Measurements from ENCODE around the gene TMEM167A.
"Not testable (repeated sequence)": the region's sequence is repeated elsewhere in the genome, so short reads cannot be mapped to it uniquely, and the experiment has no call there.

TMEM167A gene

DNA sequence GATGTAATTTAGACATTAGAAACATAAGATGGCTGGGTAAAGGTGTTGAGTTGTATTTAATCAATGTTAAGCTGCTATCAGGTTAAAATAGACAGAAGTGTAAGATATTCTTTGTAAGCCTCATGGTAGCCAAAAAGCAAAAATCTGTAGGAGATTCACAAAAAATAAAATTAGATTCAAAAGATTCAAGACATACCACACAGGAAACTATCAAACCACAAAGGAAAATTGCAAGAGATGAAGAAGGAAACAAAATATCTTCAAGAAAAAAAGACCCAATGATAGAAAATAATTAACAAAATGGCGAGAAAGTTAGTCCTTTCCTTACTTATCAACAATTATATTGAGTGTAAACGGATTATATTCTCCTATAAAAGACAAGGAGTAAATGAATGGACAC lies 15.4 kb upstream of the TMEM167A start:
- in situ Hi-C loops (cut with HindIII; ENCODE audit: low sequenced_read_pairs): no loop called here

- in situ Hi-C loops (cut with HindIII; ENCODE audit: low sequenced_read_pairs): no loop called here
Measured at GRCh38 chr5:83090169-83090568, 13.0 kb upstream of the TMEM167A start.

DNA sequence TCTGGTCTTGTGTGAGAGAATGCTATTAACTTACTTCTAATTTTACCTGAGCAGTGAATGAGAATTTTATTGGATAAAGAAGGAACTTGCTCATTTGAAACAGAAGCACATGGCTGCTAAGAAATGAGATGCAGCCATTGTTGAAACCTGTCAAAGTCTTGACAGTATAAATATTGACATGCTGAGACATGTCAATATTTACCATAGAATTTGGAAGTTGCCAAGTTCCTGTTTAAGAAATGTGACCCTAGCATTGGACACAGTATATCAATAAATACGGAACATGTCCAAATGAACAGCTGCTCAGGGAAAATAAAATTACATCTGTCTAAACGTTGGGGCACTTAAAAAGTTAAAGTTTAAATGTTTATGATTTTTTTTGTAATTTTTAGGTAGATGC lies 7.9 kb upstream of the TMEM167A start:
- in situ Hi-C loops (cut with HindIII; ENCODE audit: low sequenced_read_pairs): no loop called here

DNA sequence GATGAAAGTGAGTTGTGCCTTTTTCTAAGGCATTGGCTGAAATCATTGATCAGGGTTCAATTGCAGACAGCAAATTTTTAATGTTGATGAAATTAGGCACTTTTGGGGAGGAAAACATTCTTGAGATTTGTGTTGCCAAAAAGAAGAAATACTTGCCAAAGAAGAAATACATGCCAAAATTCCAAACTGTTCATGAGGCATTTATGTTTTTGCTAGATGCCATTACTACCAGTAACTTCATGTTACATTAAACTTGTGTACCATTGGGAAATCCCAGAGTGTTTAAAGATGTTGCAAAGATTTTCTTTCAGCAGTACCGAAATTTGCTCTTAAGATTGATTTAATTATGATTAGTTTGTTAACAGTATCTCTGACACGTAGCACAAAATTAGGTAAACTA lies 7.1 kb upstream of the TMEM167A start:
- in situ Hi-C loops (cut with HindIII; ENCODE audit: low sequenced_read_pairs): no loop called here

GRCh38 chr5:83082750-83083149 lies 5.6 kb upstream of the TMEM167A start:
- in situ Hi-C loops (cut with HindIII; ENCODE audit: low sequenced_read_pairs): no loop called here

DNA sequence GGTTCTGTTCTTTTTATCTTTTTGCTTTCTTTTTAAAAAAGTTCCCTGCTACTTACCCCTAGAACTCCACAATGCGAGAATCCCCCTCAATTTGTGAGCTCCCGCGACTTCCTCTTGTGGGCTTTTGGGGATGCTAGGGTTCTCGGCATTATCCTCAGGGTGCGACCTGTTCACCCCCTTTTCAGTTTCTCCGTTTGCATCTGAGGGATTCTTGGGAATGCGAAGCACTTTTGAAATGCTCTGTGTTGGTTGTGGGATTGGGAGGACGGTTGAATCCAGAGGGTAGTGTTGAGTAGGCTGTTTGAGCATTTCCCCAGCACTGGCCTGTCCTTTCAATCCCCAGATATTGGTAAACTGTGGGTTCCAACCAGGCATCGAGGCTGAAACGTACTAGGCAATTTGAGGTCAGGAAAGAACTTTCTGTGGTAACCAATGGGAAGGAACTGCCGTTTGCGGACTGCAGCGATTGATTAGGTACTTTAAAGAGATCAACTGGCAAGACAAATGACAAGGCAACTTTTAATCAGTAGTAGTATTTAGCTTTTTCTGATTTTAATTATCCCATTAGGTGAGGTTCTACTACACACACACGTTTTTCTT lies 568 bp upstream of the TMEM167A start:
- in situ Hi-C loops (cut with HindIII; ENCODE audit: low sequenced_read_pairs): no loop called here

GRCh38 chr5:83072966-83073365 lies 4.2 kb downstream of the TMEM167A start:
- in situ Hi-C loops (cut with HindIII; ENCODE audit: low sequenced_read_pairs): no loop called here

- in situ Hi-C loops (cut with HindIII; ENCODE audit: low sequenced_read_pairs): no loop called here
Measured at GRCh38 chr5:83071286-83072051, 5.7 kb downstream of the TMEM167A start.

- in situ Hi-C loops (cut with HindIII; ENCODE audit: low sequenced_read_pairs): no loop called here
Measured at GRCh38 chr5:83069096-83069799, 7.9 kb downstream of the TMEM167A start.

DNA sequence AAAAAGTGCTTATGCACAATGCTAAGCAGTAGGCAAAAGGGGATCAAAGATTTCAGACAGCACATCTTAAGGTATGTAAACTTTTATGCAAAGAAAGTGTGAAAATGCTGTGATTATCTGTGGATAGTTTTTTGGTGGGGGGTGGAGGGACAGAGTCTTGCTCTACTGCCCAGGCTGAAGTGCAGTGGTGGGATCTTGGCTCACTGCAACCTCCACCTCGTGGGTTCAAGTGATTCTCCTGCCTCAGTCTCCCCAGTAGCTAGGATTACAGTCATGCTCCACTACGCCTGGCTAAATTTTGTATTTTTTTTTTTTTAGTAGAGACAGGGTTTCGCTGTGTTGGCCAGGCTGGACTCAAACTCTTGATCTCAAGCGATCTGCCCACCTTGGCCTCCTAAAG lies 9.8 kb downstream of the TMEM167A start:
- in situ Hi-C loops (cut with HindIII; ENCODE audit: low sequenced_read_pairs): not testable (repeated sequence)

DNA sequence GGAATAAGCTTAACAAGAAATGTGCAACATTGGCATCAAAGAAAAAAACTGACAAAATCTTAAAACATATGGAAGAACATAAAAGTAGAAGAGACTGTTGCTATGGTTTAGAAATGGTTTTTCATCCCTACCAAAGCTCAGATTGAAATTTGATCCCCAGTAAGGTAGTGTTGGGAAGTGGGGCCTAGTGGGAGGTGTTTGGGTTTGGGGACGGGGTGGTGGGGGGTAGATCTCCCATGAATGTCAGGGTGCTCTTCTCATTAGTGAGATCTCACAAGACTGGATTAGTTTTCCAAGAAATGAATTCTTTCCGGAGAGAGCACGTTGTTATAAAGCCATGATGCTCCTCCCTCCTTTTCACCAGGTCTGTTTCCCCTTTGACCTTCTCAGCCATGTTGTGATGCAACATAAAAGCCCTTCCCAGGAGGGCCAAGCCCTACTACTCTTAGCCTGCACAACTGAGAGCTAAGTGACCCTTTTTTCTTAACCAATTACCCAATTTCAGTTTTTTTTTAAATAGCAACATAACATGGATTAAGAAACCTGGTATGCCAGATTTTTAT lies 10.6 kb downstream of the TMEM167A start:
- in situ Hi-C loops (cut with HindIII; ENCODE audit: low sequenced_read_pairs): no loop called here

GRCh38 chr5:83059341-83059740 lies 17.9 kb downstream of the TMEM167A start:
- in situ Hi-C loops (cut with HindIII; ENCODE audit: low sequenced_read_pairs): no loop called here

- in situ Hi-C loops (cut with HindIII; ENCODE audit: low sequenced_read_pairs): no loop called here
Measured at GRCh38 chr5:83058726-83059125, 18.5 kb downstream of the TMEM167A start.

DNA sequence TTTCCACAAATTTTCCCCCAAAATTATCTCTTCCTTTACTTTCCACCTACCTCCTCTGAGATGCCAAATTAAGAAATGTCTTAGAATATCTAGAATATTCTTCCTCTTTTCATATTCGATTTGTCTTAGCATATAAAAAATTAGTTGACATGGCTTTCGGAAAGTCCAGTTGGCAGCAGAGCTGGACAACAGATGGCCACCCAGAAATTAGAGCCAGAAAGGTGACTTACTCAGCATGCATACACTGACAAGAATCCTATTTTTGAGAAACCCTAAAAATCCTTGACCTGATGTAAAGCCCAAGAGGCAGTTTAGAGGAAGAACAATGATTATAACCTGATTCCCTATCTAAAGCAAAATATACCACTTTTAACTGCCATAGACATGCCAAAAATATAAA lies 22.0 kb downstream of the TMEM167A start:
- in situ Hi-C loops (cut with HindIII; ENCODE audit: low sequenced_read_pairs): no loop called here

DNA sequence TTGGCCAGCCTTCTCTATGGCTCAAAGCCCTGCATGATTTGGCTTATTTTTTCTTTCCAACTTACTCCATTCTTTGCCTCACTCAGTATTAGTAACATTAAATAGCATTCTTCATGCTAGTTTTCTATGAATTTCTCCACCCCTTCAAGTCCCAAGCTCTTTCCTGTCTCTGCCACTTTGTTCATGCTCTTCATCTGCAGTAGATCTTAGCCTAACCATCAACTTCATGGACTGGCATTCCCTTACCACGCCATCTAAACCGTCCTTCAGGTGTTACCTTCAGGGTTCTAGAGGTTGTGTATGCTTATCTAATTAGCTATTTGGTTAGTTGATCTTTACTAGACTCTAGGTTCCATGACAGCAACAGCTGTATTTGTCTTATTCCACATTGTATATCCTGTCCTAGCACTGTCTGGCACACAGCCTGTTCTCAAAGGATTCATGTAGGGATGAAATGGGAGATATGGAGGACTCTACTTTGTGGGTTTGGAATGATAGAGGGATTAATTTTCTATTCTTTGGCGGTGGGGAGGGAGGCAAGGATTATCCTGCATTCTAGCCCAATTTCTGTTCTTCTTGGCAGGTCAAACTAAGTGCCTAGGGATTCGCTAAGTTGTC lies 26.4 kb downstream of the TMEM167A start:
- in situ Hi-C loops (cut with HindIII; ENCODE audit: low sequenced_read_pairs): no loop called here

GRCh38 chr5:83049370-83049885 lies 27.8 kb downstream of the TMEM167A start:
- in situ Hi-C loops (cut with HindIII; ENCODE audit: low sequenced_read_pairs): no loop called here

- in situ Hi-C loops (cut with HindIII; ENCODE audit: low sequenced_read_pairs): no loop called here
Measured at GRCh38 chr5:83048811-83049210, 28.4 kb downstream of the TMEM167A start.

GRCh38 chr5:83048277-83048676 lies 28.9 kb downstream of the TMEM167A start:
- in situ Hi-C loops (cut with HindIII; ENCODE audit: low sequenced_read_pairs): no loop called here

GRCh38 chr5:83044926-83045325 lies 32.3 kb downstream of the TMEM167A start:
- in situ Hi-C loops (cut with HindIII; ENCODE audit: low sequenced_read_pairs): no loop called here

DNA sequence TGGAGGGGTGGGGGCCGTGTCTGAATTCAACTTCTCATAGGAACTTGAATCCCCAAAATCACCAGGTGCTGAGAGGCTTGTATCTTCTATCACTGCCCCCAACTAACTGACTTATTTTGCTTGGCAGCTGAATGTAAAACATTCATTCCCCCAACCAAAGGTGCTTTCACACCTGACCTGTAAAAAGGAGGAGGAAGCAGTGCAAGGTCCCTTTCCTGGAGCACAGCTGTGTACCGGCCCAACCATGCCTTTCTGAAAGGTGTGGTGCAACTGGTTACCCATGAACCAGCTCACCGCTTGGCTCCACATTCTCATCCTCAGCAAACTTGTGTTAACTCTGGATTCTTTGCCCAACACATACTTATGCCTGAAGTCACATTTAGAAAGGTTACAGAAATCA lies 34.7 kb downstream of the TMEM167A start:
- in situ Hi-C loops (cut with HindIII; ENCODE audit: low sequenced_read_pairs): no loop called here

- in situ Hi-C loops (cut with HindIII; ENCODE audit: low sequenced_read_pairs): no loop called here
Measured at GRCh38 chr5:83038924-83039323, 38.3 kb downstream of the TMEM167A start.

Measured in endothelial cell of hepatic sinusoid (primary cell).